ENCODE measurements around the gene SPOCK2.

DNA sequence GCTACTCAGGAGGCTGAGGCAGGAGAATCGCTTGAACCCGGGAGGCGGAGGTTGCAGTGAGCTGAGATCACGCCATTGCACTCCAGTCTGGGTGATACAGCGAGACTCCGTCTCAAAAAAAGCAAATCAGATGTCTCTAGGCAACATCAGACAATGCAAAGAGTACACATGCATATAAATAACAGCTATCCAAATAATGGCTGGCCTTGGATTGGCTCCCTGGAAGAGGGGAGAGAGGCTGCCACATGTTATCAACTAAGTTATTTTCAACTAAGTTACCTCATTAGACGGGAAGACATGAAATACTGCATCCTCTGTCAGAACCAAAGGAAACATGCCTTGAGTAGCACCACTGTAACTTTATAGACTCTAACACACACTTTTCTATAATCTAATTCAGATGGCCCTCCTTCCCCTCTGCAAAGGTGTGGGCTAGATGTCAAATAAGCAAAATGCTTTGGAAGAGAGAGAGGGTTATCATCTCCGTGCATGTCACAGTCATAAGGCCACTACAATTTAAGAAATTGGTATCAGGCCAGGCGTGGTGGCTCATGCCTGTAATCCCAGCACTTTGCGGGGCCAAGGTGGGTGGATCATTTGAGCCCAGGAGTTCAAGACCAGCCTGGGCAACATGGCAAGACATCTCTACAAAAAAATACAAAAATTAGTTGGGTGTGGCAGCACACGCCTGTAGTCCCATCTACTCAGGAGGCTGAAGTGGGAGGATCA, 22.5 kb upstream of the SPOCK2 start:
- TF ChIP-seq, protein P1, sequence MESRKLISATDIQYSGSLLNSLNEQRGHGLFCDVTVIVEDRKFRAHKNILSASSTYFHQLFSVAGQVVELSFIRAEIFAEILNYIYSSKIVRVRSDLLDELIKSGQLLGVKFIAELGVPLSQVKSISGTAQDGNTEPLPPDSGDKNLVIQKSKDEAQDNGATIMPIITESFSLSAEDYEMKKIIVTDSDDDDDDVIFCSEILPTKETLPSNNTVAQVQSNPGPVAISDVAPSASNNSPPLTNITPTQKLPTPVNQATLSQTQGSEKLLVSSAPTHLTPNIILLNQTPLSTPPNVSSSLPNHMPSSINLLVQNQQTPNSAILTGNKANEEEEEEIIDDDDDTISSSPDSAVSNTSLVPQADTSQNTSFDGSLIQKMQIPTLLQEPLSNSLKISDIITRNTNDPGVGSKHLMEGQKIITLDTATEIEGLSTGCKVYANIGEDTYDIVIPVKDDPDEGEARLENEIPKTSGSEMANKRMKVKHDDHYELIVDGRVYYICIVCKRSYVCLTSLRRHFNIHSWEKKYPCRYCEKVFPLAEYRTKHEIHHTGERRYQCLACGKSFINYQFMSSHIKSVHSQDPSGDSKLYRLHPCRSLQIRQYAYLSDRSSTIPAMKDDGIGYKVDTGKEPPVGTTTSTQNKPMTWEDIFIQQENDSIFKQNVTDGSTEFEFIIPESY (IDR thresholded peaks at IDR 0.05; ENCODE audit: extremely low read depth, insufficient replicate concordance, low read length), result no peak
- TF ChIP-seq ZFX (IDR thresholded peaks at IDR 0.05), result no peak
